H1 (cell line): ENCODE data around the gene ULBP1. TPM values are rescaled to one million over a fixed set of nuclear protein-coding genes. Genes with fewer than 3 reads are reported as not detected.
A peak's percentile ranks its signal among the peaks of the same experiment; 100 is the strongest.

ENCODE experiments used
- CTCF ChIA-PET: fragments of 300-600 bp; sonication (Branson Sonifier 250); formaldehyde crosslinking; loops from one replicate; lab custom pipeline; 2021; ENCODE audit not compliant: partially characterized antibody; lab: Charles Lee
- POLR2A ChIA-PET: fragments of 300-600 bp; sonication (Branson Sonifier 250); formaldehyde crosslinking; loops from one replicate; lab custom pipeline; 2021; ENCODE audit warnings: inconsistent platforms; ENCODE audit not compliant: partially characterized antibody; lab: Charles Lee
- DNase-seq, 2 experiments: peaks; one replicate each; pipeline versions ENCODE4 v3.0.0 to v3.0.0-alpha.2; 2010 to 2022; ENCODE audit warnings: low spot score in 2 of 2, low read depth in 1 of 2, mixed read lengths in 1 of 2
- FAIRE-seq: peaks from 2 replicates; lab custom pipeline; 2011; peaks lifted over from hg19 to GRCh38; lab: Jason Lieb, UNC
- H2AFZ ChIP-seq: 2 replicates; pipeline ENCODE4 v1.8.1; 2012; ENCODE audit warnings: low read length, inconsistent platforms
- H2AK5ac ChIP-seq: 2 replicates; pipeline ENCODE4 v1.6.1; 2013; ENCODE audit warnings: low read depth, low read length
- H2BK120ac ChIP-seq: replicated peaks from 2 replicates; pipeline ENCODE3; 2013; ENCODE audit warnings: low read depth, low read length, inconsistent platforms
- H2BK12ac ChIP-seq: 2 replicates; pipeline ENCODE4 v1.6.1; 2013; ENCODE audit warnings: low read depth, low read length
- H2BK15ac ChIP-seq: 2 replicates; pipeline ENCODE4 v1.6.1; 2013; ENCODE audit warnings: low read length
- H2BK20ac ChIP-seq: 2 replicates; pipeline ENCODE4 v1.6.1; 2013; ENCODE audit warnings: low read length
- H2BK5ac ChIP-seq: 2 replicates; pipeline ENCODE4 v1.6.1; 2013; ENCODE audit warnings: low read depth, low read length
- H3K14ac ChIP-seq: 2 replicates; pipeline ENCODE4 v1.6.1; 2013; ENCODE audit warnings: inconsistent platforms; ENCODE audit not compliant: insufficient read length
- H3K18ac ChIP-seq: 2 replicates; pipeline ENCODE4 v1.6.1; 2013; ENCODE audit warnings: low read length; ENCODE audit errors: extremely low read depth
- H3K23ac ChIP-seq: 2 replicates; pipeline ENCODE4 v1.6.1; 2013; ENCODE audit warnings: inconsistent platforms; ENCODE audit not compliant: insufficient read length
- H3K23me2 ChIP-seq: 2 replicates; pipeline ENCODE4 v1.6.1; 2013; ENCODE audit warnings: low read depth, low read length
- H3K27ac ChIP-seq: 2 replicates; pipeline ENCODE4 v1.6.1; 2011; ENCODE audit warnings: low read depth, low read length, inconsistent platforms
- H3K27me3 ChIP-seq, 4 experiments: replicated peaks in 1 of 4; 1 replicate in 1 of 4; 2 replicates in 3 of 4; pipeline versions ENCODE4 v1.6.1 to v1.8.1; 2011 to 2013; ENCODE audit warnings: low read length in 3 of 4, mild to moderate bottlenecking in 3 of 4, inconsistent platforms in 2 of 4, mixed read lengths in 2 of 4, moderate library complexity in 1 of 4; ENCODE audit not compliant: control insufficient read depth in 3 of 4, insufficient read depth in 3 of 4; ENCODE audit errors: extremely low read depth in 1 of 4
- H3K36me3 ChIP-seq, 4 experiments: 2 replicates each; pipeline versions ENCODE4 v1.6.1 to v1.8.1; 2011 to 2013; ENCODE audit warnings: mild to moderate bottlenecking in 4 of 4, low read length in 3 of 4, moderate library complexity in 2 of 4, control low read depth in 1 of 4, inconsistent platforms in 1 of 4; ENCODE audit not compliant: insufficient read depth in 4 of 4, control insufficient read depth in 2 of 4
- H3K4ac ChIP-seq: replicated peaks from 2 replicates; pipeline ENCODE3; 2013; ENCODE audit warnings: low read length, low read depth, mixed read lengths, inconsistent platforms; ENCODE audit not compliant: insufficient read length
- H3K4me1 ChIP-seq, 4 experiments: replicated peaks in 1 of 4; 1 replicate in 1 of 4; 2 replicates in 3 of 4; pipeline versions ENCODE4 v1.6.1 to v1.8.1; 2011 to 2013; ENCODE audit warnings: low read length in 3 of 4, inconsistent platforms in 2 of 4, mixed read lengths in 1 of 4; ENCODE audit not compliant: insufficient read depth in 4 of 4, control insufficient read depth in 3 of 4
- H3K4me2 ChIP-seq, 2 experiments: 2 replicates each; pipeline versions ENCODE4 v1.6.1 to v1.8.1; 2011 to 2013; ENCODE audit warnings: low read depth in 2 of 2, low read length in 2 of 2, control low read depth in 1 of 2, inconsistent platforms in 1 of 2, mild to moderate bottlenecking in 1 of 2; ENCODE audit not compliant: insufficient read depth in 1 of 2
- H3K4me3 ChIP-seq, 4 experiments: fragments of 200-600, 300-600 bp in 1 of 4; sonication (generic), shearing (Covaris generic), sonication (Bioruptor Twin) in 1 of 4; 2 replicates each; pipeline versions ENCODE4 v1.5.1 to v1.8.1; 2011 to 2016; ENCODE audit warnings: low read length in 4 of 4, low read depth in 3 of 4, control low read depth in 2 of 4, inconsistent platforms in 2 of 4, mild to moderate bottlenecking in 2 of 4, mixed read lengths in 1 of 4, moderate library complexity in 1 of 4; ENCODE audit not compliant: insufficient read depth in 2 of 4; ENCODE audit errors: extremely low read depth in 1 of 4
- H3K56ac ChIP-seq: replicated peaks from 2 replicates; pipeline ENCODE3; 2013; ENCODE audit warnings: low read depth, mild to moderate bottlenecking, mixed read lengths, low read length, inconsistent platforms; ENCODE audit not compliant: insufficient read length
- H3K79me1 ChIP-seq: 2 replicates; pipeline ENCODE4 v1.6.1; 2013; ENCODE audit warnings: low read depth, low read length, control low read depth
- H3K79me2 ChIP-seq, 2 experiments: 2 replicates each; pipeline versions ENCODE4 v1.6.1 to v1.8.1; 2012 to 2013; ENCODE audit warnings: low read length in 2 of 2, mild to moderate bottlenecking in 2 of 2, inconsistent platforms in 1 of 2; ENCODE audit not compliant: insufficient read depth in 2 of 2, control insufficient read depth in 1 of 2
- H3K9ac ChIP-seq, 4 experiments: replicated peaks in 1 of 4; 1 replicate in 1 of 4; 2 replicates in 3 of 4; pipeline versions ENCODE4 v1.6.1 to v1.8.1; 2011 to 2013; ENCODE audit warnings: low read depth in 3 of 4, low read length in 3 of 4, control low read depth in 2 of 4, mild to moderate bottlenecking in 2 of 4, moderate library complexity in 2 of 4, inconsistent platforms in 1 of 4; ENCODE audit errors: extremely low read depth in 1 of 4
- H3K9me3 ChIP-seq, 2 experiments: 2 replicates each; pipeline versions ENCODE4 v1.6.1 to v1.8.1; 2012 to 2013; ENCODE audit warnings: mild to moderate bottlenecking in 2 of 2, moderate library complexity in 2 of 2, control low read depth in 1 of 2, inconsistent platforms in 1 of 2, low read depth in 1 of 2, low read length in 1 of 2, mixed read lengths in 1 of 2; ENCODE audit not compliant: insufficient read depth in 2 of 2
- H4K20me1 ChIP-seq, 2 experiments: replicated peaks in 1 of 2; 2 replicates each; pipeline versions ENCODE3 to v1.8.1; 2011 to 2013; ENCODE audit warnings: inconsistent platforms in 2 of 2, low read length in 2 of 2, mild to moderate bottlenecking in 1 of 2; ENCODE audit not compliant: insufficient read depth in 2 of 2, control insufficient read depth in 1 of 2
- H4K5ac ChIP-seq: 2 replicates; pipeline ENCODE4 v1.6.1; 2013; ENCODE audit warnings: low read length, low read depth, mixed read lengths, inconsistent platforms; ENCODE audit not compliant: insufficient read length
- H4K8ac ChIP-seq: 2 replicates; pipeline ENCODE4 v1.8.0; 2013; ENCODE audit warnings: mild to moderate bottlenecking, moderate library complexity, low read length, inconsistent platforms; ENCODE audit not compliant: insufficient read depth; ENCODE audit errors: extremely low read depth
- H4K91ac ChIP-seq: replicated peaks from 2 replicates; pipeline ENCODE3; 2013; ENCODE audit warnings: low read length, mixed read lengths, inconsistent platforms; ENCODE audit not compliant: insufficient read length
- ZNF274 ChIP-seq: IDR thresholded peaks from 2 replicates; pipeline ENCODE4 v1.7.0; 2012; ENCODE audit warnings: low read length, borderline replicate concordance; ENCODE audit errors: extremely low read depth
- WGBS, 2 experiments: shearing (Covaris generic) in 1 of 2; methylation state at CpG; one replicate each; pipeline versions ENCODE4 v1.1.6 to v1.1.7; 2013 to 2015; ENCODE audit warnings: low lambda C conversion rate in 2 of 2, mixed read lengths in 2 of 2, inconsistent platforms in 1 of 2, low coverage in 1 of 2, missing lambda C conversion rate in 1 of 2; ENCODE audit not compliant: insufficient replicate concordance in 2 of 2, insufficient coverage in 1 of 2, insufficient read length in 1 of 2; ENCODE audit errors: extremely low coverage in 1 of 2, missing lambda C conversion rate in 1 of 2; 5-methylcytosine and 5-hydroxymethylcytosine counted together
- polyA plus RNA-seq, 7 experiments: library from polyadenylated mRNA; depleted of rRNA in 3 of 7; stranded (reverse) in 5 of 7; unstranded in 2 of 7; fragments of >200 nt in 5 of 7; fragments of 200-250 nt in 2 of 7; gene quantifications; 1 replicate in 5 of 7; 2 replicates in 1 of 7; 4 replicates in 1 of 7; pipeline versions ENCODE4 v1.2.1 to v1.2.3, GENCODE V29; 2011 to 2013; ENCODE audit warnings: missing spikeins in 2 of 7, mixed read lengths in 2 of 7
- total RNA-seq: library from RNA; stranded (reverse); fragmentation: NEBNext Ultra II Directional; extraction: Animal tissue kit (Norgen Biotek cat#: 25700); gene quantifications from 2 replicates; pipeline ENCODE4 v1.2.1, GENCODE V29; 2021

The ULBP1 gene
- total and polyA plus RNA-seq, 2 of the 8 experiments (the other 6 are each of a cell fraction or from before 2014, with no cell fraction given): 0.32 to 0.60 TPM

- CTCF ChIA-PET: no interaction called here
- Histone ChIP-seq H3K36me3 (no peaks in the 10 kb centered on the region), H2BK15ac (no peak overlapping the region), H4K91ac (no peak overlapping the region), H3K4me2 (no peak overlapping the region), H3K4me3 (no peak overlapping the region), H3K23me2 (peaks cover 1% of the 10 kb centered on the region; the same call in 1 of the 2 replicates), H3K27me3 (peaks cover 8 to 53% (median 31%) of the 10 kb centered on the region in 4 experiments), H3K23ac (no peak overlapping the region), H2BK12ac (no peak overlapping the region), H3K9ac (no peak overlapping the region), H3K18ac (no peak overlapping the region), H4K5ac (no peak overlapping the region), H3K56ac (no peak overlapping the region), H3K27ac (no peak overlapping the region), H3K4ac (no peak overlapping the region), H3K4me1 (no peaks in the 10 kb centered on the region), H2BK120ac (no peak overlapping the region), H2BK5ac (no peak overlapping the region), H2AFZ (no peak overlapping the region), H3K14ac (no peak overlapping the region), H3K79me2 (no peaks in the 10 kb centered on the region), H3K9me3 (no peaks in the 10 kb centered on the region), H2BK20ac (no peak overlapping the region), H4K8ac (no peak overlapping the region), H4K20me1 (peaks cover 0 to 2% of the 10 kb centered on the region in 2 experiments), H3K79me1 (no peaks in the 10 kb centered on the region), H2AK5ac (no peak overlapping the region)
- no peak for TF ChIP-seq ZNF274
- DNase-seq (peak in 1 of 2 experiments; percentile 28), FAIRE-seq (no peak)
- POLR2A ChIA-PET: no interaction called here
- WGBS, 2 experiments: 73% methylated on average over 1 of the region's 1 CpG; no CpG with 5 or more reads in 1 of the 2 experiments
These were observed 15.7 kb upstream of the ULBP1 start for GRCh38 chr6:149948011-149948410.
